Measurements from ENCODE around the gene ZFAND4. TPM values are rescaled to one million over a fixed set of nuclear protein-coding genes. Genes with fewer than 3 reads are reported as not detected.

Gene ZFAND4
- total and polyA plus RNA-seq, 2 donors from 2014 or later = 6.6 to 17.4 TPM

DNA sequence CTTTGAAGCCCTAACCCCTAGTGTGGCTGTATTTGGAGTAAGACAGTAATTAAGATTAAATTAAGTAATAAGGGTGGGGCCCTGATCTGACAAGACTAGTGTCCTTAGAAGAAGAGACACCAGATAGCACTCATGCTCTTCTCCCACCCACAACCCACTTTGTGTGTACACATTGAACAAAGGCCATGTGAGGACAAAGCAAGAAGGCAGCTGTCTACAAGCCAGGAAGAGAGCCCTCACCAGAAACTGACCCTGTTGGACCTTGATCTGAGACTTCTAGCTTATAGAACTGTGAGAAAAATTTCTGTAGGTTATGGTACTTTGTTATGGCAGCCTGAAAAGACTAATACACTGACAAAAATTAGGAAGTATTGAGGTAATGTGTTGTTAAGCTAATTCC, 59.8 kb downstream of the ZFAND4 start:
- FAIRE-seq = no peak
- no peak for DNase-seq

DNA sequence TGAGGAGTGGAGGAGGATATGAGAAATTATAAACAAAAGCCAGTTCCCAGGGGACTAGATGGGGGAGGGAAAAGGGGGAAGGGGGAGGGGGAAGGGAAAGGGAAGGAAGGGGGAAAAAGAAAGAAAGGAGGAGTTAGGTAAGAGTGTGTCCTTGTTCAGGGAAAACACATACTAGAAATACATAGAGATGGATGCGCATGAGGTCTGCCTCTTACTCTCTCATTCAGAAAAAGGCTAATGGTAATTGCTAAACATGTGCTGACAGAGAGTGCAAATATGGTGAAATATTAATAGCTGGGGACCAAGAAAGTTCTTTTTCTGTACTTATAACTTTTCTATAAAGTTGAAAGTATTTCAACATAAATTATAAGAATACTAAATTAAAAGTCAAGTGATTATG, 64.5 kb downstream of the ZFAND4 start:
- no peak for FAIRE-seq

More for the DNA sequence above, 59.8 kb downstream of the ZFAND4 start:
- no peaks in the 10 kb centered on the region for H3K27me3 ChIP-seq (ENCODE audit: control insufficient read depth, insufficient read depth, low read length)
- no peaks in the 10 kb centered on the region for H3K4me1 ChIP-seq (ENCODE audit: control insufficient read depth in 2 of 3, insufficient read depth in 2 of 3, low read depth in 1 of 3, low read length in 3 of 3)
- intact Hi-C loops (cut with DNase I) = no loop called here
- H3K27ac ChIP-seq (ENCODE audit: low read depth in 2 of 2, low read length in 2 of 2) = no peak overlapping the region
- H3K4me3 ChIP-seq (ENCODE audit: low read length in 3 of 3) = no peak overlapping the region
- no peak overlapping the region for H3K9ac ChIP-seq (ENCODE audit: low read length in 3 of 3)
- TF ChIP-seq, protein P1, sequence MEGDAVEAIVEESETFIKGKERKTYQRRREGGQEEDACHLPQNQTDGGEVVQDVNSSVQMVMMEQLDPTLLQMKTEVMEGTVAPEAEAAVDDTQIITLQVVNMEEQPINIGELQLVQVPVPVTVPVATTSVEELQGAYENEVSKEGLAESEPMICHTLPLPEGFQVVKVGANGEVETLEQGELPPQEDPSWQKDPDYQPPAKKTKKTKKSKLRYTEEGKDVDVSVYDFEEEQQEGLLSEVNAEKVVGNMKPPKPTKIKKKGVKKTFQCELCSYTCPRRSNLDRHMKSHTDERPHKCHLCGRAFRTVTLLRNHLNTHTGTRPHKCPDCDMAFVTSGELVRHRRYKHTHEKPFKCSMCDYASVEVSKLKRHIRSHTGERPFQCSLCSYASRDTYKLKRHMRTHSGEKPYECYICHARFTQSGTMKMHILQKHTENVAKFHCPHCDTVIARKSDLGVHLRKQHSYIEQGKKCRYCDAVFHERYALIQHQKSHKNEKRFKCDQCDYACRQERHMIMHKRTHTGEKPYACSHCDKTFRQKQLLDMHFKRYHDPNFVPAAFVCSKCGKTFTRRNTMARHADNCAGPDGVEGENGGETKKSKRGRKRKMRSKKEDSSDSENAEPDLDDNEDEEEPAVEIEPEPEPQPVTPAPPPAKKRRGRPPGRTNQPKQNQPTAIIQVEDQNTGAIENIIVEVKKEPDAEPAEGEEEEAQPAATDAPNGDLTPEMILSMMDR (IDR thresholded peaks at IDR 0.05; ENCODE audit: borderline replicate concordance, extremely low read depth, insufficient read depth) = no peak
- H3K9me3 ChIP-seq (ENCODE audit: control insufficient read depth in 2 of 3, insufficient read depth in 1 of 3, low read length in 3 of 3) = no peaks in the 10 kb centered on the region
- peaks cover 0 to 9% (median 6%) of the 10 kb centered on the region in 3 donors for H3K36me3 ChIP-seq (ENCODE audit: control insufficient read depth in 2 of 3, insufficient read depth in 3 of 3, low read length in 3 of 3)

DNA sequence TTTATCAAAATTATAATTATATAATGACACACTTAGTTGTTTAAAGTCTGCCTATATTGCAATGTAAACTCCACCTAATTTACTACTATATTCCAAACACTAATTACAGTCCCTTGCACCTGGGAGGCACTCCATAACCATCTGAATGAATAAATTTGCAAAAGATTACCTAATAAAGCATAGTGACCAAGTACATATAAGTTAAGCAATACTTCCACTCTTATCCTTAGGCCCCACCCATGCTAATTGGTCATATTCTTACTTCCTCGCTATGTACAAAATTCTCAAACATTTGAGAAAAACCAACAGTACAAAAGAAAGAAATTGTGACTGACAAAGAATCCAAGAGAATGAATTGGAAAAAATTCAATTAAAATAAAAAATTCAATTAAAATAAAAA, 65.3 kb downstream of the ZFAND4 start:
- no peaks in the 10 kb centered on the region for H3K4me1 ChIP-seq (ENCODE audit: control insufficient read depth in 2 of 3, insufficient read depth in 2 of 3, low read depth in 1 of 3, low read length in 3 of 3)
- FAIRE-seq = peak; percentile 6
- no peak overlapping the region for H3K4me3 ChIP-seq (ENCODE audit: low read length in 3 of 3)
- no peak overlapping the region for H3K9ac ChIP-seq (ENCODE audit: low read length in 3 of 3)
- TF ChIP-seq, protein P1 (IDR thresholded peaks at IDR 0.05; ENCODE audit: borderline replicate concordance, extremely low read depth, insufficient read depth) = no peak
- H3K36me3 ChIP-seq (ENCODE audit: control insufficient read depth in 2 of 3, insufficient read depth in 3 of 3, low read length in 3 of 3) = peaks cover 0 to 4% (median 2%) of the 10 kb centered on the region in 3 donors
- H3K27ac ChIP-seq (ENCODE audit: low read depth in 2 of 2, low read length in 2 of 2) = no peak overlapping the region
- no peaks in the 10 kb centered on the region for H3K27me3 ChIP-seq (ENCODE audit: control insufficient read depth, insufficient read depth, low read length)
- intact Hi-C loops (cut with DNase I) = no loop called here
- no peak for DNase-seq
- H3K9me3 ChIP-seq (ENCODE audit: control insufficient read depth in 2 of 3, insufficient read depth in 1 of 3, low read length in 3 of 3) = no peaks in the 10 kb centered on the region

More for the DNA sequence above, 64.5 kb downstream of the ZFAND4 start:
- Histone ChIP-seq H3K4me3 (ENCODE audit: low read length in 3 of 3) (no peak overlapping the region), H3K4me1 (ENCODE audit: control insufficient read depth in 2 of 3, insufficient read depth in 2 of 3, low read depth in 1 of 3, low read length in 3 of 3) (no peaks in the 10 kb centered on the region), H3K36me3 (ENCODE audit: control insufficient read depth in 2 of 3, insufficient read depth in 3 of 3, low read length in 3 of 3) (peaks cover 0 to 9% (median 6%) of the 10 kb centered on the region in 3 donors), H3K9ac (ENCODE audit: low read length in 3 of 3) (no peak overlapping the region), H3K27ac (ENCODE audit: low read depth in 2 of 2, low read length in 2 of 2) (no peak overlapping the region), H3K9me3 (ENCODE audit: control insufficient read depth in 2 of 3, insufficient read depth in 1 of 3, low read length in 3 of 3) (no peaks in the 10 kb centered on the region), H3K27me3 (ENCODE audit: control insufficient read depth, insufficient read depth, low read length) (no peaks in the 10 kb centered on the region)
- DNase-seq = no peak
- TF ChIP-seq, protein P1 (IDR thresholded peaks at IDR 0.05; ENCODE audit: borderline replicate concordance, extremely low read depth, insufficient read depth) = no peak
- intact Hi-C loops (cut with DNase I) = no loop called here

DNA sequence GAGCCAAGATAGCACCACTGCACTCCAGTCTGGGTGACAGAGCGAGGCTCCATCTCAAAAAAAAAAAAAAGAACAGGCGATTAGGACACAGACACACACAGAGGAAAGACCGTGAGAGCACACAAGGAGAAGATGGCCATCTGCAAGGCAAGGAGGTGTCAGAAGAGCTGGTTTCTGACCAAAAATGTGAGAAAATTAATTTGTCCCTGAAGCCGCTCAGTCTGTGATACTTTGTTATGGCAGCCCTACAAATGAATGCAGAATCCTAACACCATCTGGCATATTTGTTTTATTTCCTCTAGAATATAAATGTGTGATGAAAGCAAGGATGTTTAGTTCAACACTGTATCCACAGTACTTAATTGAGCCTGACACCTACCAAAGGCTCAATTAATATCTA, 69.7 kb downstream of the ZFAND4 start:
- Histone ChIP-seq H3K4me3 (ENCODE audit: low read length in 3 of 3) (no peak overlapping the region), H3K4me1 (ENCODE audit: control insufficient read depth in 2 of 3, insufficient read depth in 2 of 3, low read depth in 1 of 3, low read length in 3 of 3) (no peaks in the 10 kb centered on the region), H3K9me3 (ENCODE audit: control insufficient read depth in 2 of 3, insufficient read depth in 1 of 3, low read length in 3 of 3) (no peaks in the 10 kb centered on the region), H3K27ac (ENCODE audit: low read depth in 2 of 2, low read length in 2 of 2) (no peak overlapping the region), H3K9ac (ENCODE audit: low read length in 3 of 3) (no peak overlapping the region), H3K36me3 (ENCODE audit: control insufficient read depth in 2 of 3, insufficient read depth in 3 of 3, low read length in 3 of 3) (no peaks in the 10 kb centered on the region), H3K27me3 (ENCODE audit: control insufficient read depth, insufficient read depth, low read length) (no peaks in the 10 kb centered on the region)
- intact Hi-C loops (cut with DNase I) = no loop called here
- TF ChIP-seq, protein P1 (IDR thresholded peaks at IDR 0.05; ENCODE audit: borderline replicate concordance, extremely low read depth, insufficient read depth) = no peak
- DNase-seq = no peak
- FAIRE-seq = no peak
